H1 (cell line): ENCODE results near the gene UCHL5. TPM values are rescaled to one million over a fixed set of nuclear protein-coding genes. Genes with fewer than 3 reads are reported as not detected.

Source experiments
- CTCF ChIA-PET: fragments of 300-600 bp; sonication (Branson Sonifier 250); formaldehyde crosslinking; loops from one replicate; lab custom pipeline; 2021; ENCODE audit not compliant: partially characterized antibody; lab: Charles Lee
- POLR2A ChIA-PET: fragments of 300-600 bp; sonication (Branson Sonifier 250); formaldehyde crosslinking; loops from one replicate; lab custom pipeline; 2021; ENCODE audit warnings: inconsistent platforms; ENCODE audit not compliant: partially characterized antibody; lab: Charles Lee
- DNase-seq, 2 experiments: peaks; one replicate each; pipeline versions ENCODE4 v3.0.0 to v3.0.0-alpha.2; 2010 to 2022; ENCODE audit warnings: low spot score in 2 of 2, low read depth in 1 of 2, mixed read lengths in 1 of 2
- FAIRE-seq: peaks from 2 replicates; lab custom pipeline; 2011; peaks lifted over from hg19 to GRCh38; lab: Jason Lieb, UNC
- H2AFZ ChIP-seq: 2 replicates; pipeline ENCODE4 v1.8.1; 2012; ENCODE audit warnings: low read length, inconsistent platforms
- H2AK5ac ChIP-seq: 2 replicates; pipeline ENCODE4 v1.6.1; 2013; ENCODE audit warnings: low read depth, low read length
- H2BK120ac ChIP-seq: replicated peaks from 2 replicates; pipeline ENCODE3; 2013; ENCODE audit warnings: low read depth, low read length, inconsistent platforms
- H2BK12ac ChIP-seq: 2 replicates; pipeline ENCODE4 v1.6.1; 2013; ENCODE audit warnings: low read depth, low read length
- H2BK15ac ChIP-seq: 2 replicates; pipeline ENCODE4 v1.6.1; 2013; ENCODE audit warnings: low read length
- H2BK20ac ChIP-seq: 2 replicates; pipeline ENCODE4 v1.6.1; 2013; ENCODE audit warnings: low read length
- H2BK5ac ChIP-seq: 2 replicates; pipeline ENCODE4 v1.6.1; 2013; ENCODE audit warnings: low read depth, low read length
- H3K14ac ChIP-seq: 2 replicates; pipeline ENCODE4 v1.6.1; 2013; ENCODE audit warnings: inconsistent platforms; ENCODE audit not compliant: insufficient read length
- H3K18ac ChIP-seq: 2 replicates; pipeline ENCODE4 v1.6.1; 2013; ENCODE audit warnings: low read length; ENCODE audit errors: extremely low read depth
- H3K23ac ChIP-seq: 2 replicates; pipeline ENCODE4 v1.6.1; 2013; ENCODE audit warnings: inconsistent platforms; ENCODE audit not compliant: insufficient read length
- H3K23me2 ChIP-seq: 2 replicates; pipeline ENCODE4 v1.6.1; 2013; ENCODE audit warnings: low read depth, low read length
- H3K27ac ChIP-seq: 2 replicates; pipeline ENCODE4 v1.6.1; 2011; ENCODE audit warnings: low read depth, low read length, inconsistent platforms
- H3K27me3 ChIP-seq, 4 experiments: replicated peaks in 1 of 4; 1 replicate in 1 of 4; 2 replicates in 3 of 4; pipeline versions ENCODE4 v1.6.1 to v1.8.1; 2011 to 2013; ENCODE audit warnings: low read length in 3 of 4, mild to moderate bottlenecking in 3 of 4, inconsistent platforms in 2 of 4, mixed read lengths in 2 of 4, moderate library complexity in 1 of 4; ENCODE audit not compliant: control insufficient read depth in 3 of 4, insufficient read depth in 3 of 4; ENCODE audit errors: extremely low read depth in 1 of 4
- H3K36me3 ChIP-seq, 4 experiments: 2 replicates each; pipeline versions ENCODE4 v1.6.1 to v1.8.1; 2011 to 2013; ENCODE audit warnings: mild to moderate bottlenecking in 4 of 4, low read length in 3 of 4, moderate library complexity in 2 of 4, control low read depth in 1 of 4, inconsistent platforms in 1 of 4; ENCODE audit not compliant: insufficient read depth in 4 of 4, control insufficient read depth in 2 of 4
- H3K4ac ChIP-seq: replicated peaks from 2 replicates; pipeline ENCODE3; 2013; ENCODE audit warnings: low read length, low read depth, mixed read lengths, inconsistent platforms; ENCODE audit not compliant: insufficient read length
- H3K4me1 ChIP-seq, 4 experiments: replicated peaks in 1 of 4; 1 replicate in 1 of 4; 2 replicates in 3 of 4; pipeline versions ENCODE4 v1.6.1 to v1.8.1; 2011 to 2013; ENCODE audit warnings: low read length in 3 of 4, inconsistent platforms in 2 of 4, mixed read lengths in 1 of 4; ENCODE audit not compliant: insufficient read depth in 4 of 4, control insufficient read depth in 3 of 4
- H3K4me2 ChIP-seq, 2 experiments: 2 replicates each; pipeline versions ENCODE4 v1.6.1 to v1.8.1; 2011 to 2013; ENCODE audit warnings: low read depth in 2 of 2, low read length in 2 of 2, control low read depth in 1 of 2, inconsistent platforms in 1 of 2, mild to moderate bottlenecking in 1 of 2; ENCODE audit not compliant: insufficient read depth in 1 of 2
- H3K4me3 ChIP-seq, 4 experiments: fragments of 200-600, 300-600 bp in 1 of 4; sonication (generic), shearing (Covaris generic), sonication (Bioruptor Twin) in 1 of 4; 2 replicates each; pipeline versions ENCODE4 v1.5.1 to v1.8.1; 2011 to 2016; ENCODE audit warnings: low read length in 4 of 4, low read depth in 3 of 4, control low read depth in 2 of 4, inconsistent platforms in 2 of 4, mild to moderate bottlenecking in 2 of 4, mixed read lengths in 1 of 4, moderate library complexity in 1 of 4; ENCODE audit not compliant: insufficient read depth in 2 of 4; ENCODE audit errors: extremely low read depth in 1 of 4
- H3K56ac ChIP-seq: replicated peaks from 2 replicates; pipeline ENCODE3; 2013; ENCODE audit warnings: low read depth, mild to moderate bottlenecking, mixed read lengths, low read length, inconsistent platforms; ENCODE audit not compliant: insufficient read length
- H3K79me1 ChIP-seq: 2 replicates; pipeline ENCODE4 v1.6.1; 2013; ENCODE audit warnings: low read depth, low read length, control low read depth
- H3K79me2 ChIP-seq, 2 experiments: 2 replicates each; pipeline versions ENCODE4 v1.6.1 to v1.8.1; 2012 to 2013; ENCODE audit warnings: low read length in 2 of 2, mild to moderate bottlenecking in 2 of 2, inconsistent platforms in 1 of 2; ENCODE audit not compliant: insufficient read depth in 2 of 2, control insufficient read depth in 1 of 2
- H3K9ac ChIP-seq, 4 experiments: replicated peaks in 1 of 4; 1 replicate in 1 of 4; 2 replicates in 3 of 4; pipeline versions ENCODE4 v1.6.1 to v1.8.1; 2011 to 2013; ENCODE audit warnings: low read depth in 3 of 4, low read length in 3 of 4, control low read depth in 2 of 4, mild to moderate bottlenecking in 2 of 4, moderate library complexity in 2 of 4, inconsistent platforms in 1 of 4; ENCODE audit errors: extremely low read depth in 1 of 4
- H3K9me3 ChIP-seq, 2 experiments: 2 replicates each; pipeline versions ENCODE4 v1.6.1 to v1.8.1; 2012 to 2013; ENCODE audit warnings: mild to moderate bottlenecking in 2 of 2, moderate library complexity in 2 of 2, control low read depth in 1 of 2, inconsistent platforms in 1 of 2, low read depth in 1 of 2, low read length in 1 of 2, mixed read lengths in 1 of 2; ENCODE audit not compliant: insufficient read depth in 2 of 2
- H4K20me1 ChIP-seq, 2 experiments: replicated peaks in 1 of 2; 2 replicates each; pipeline versions ENCODE3 to v1.8.1; 2011 to 2013; ENCODE audit warnings: inconsistent platforms in 2 of 2, low read length in 2 of 2, mild to moderate bottlenecking in 1 of 2; ENCODE audit not compliant: insufficient read depth in 2 of 2, control insufficient read depth in 1 of 2
- H4K5ac ChIP-seq: 2 replicates; pipeline ENCODE4 v1.6.1; 2013; ENCODE audit warnings: low read length, low read depth, mixed read lengths, inconsistent platforms; ENCODE audit not compliant: insufficient read length
- H4K8ac ChIP-seq: 2 replicates; pipeline ENCODE4 v1.8.0; 2013; ENCODE audit warnings: mild to moderate bottlenecking, moderate library complexity, low read length, inconsistent platforms; ENCODE audit not compliant: insufficient read depth; ENCODE audit errors: extremely low read depth
- H4K91ac ChIP-seq: replicated peaks from 2 replicates; pipeline ENCODE3; 2013; ENCODE audit warnings: low read length, mixed read lengths, inconsistent platforms; ENCODE audit not compliant: insufficient read length
- EGR1 ChIP-seq: IDR thresholded peaks from 2 replicates; pipeline ENCODE4 v1.6.1; 2011; ENCODE audit warnings: low read depth, low read length, borderline replicate concordance
- KDM5A ChIP-seq: fragments of 200-600 bp; IDR thresholded peaks from 2 replicates; pipeline ENCODE4 v1.7.1; 2012; ENCODE audit warnings: mild to moderate bottlenecking, low read length, inconsistent platforms, mixed read lengths
- SIN3A ChIP-seq, 2 experiments: IDR thresholded peaks in 1 of 2; conservative IDR thresholded peaks in 1 of 2; 2 replicates each; pipeline ENCODE4 v1.6.1; 2011 to 2012; ENCODE audit warnings: low read length in 2 of 2, improper control_type of control experiment in 1 of 2, low read depth in 1 of 2, mild to moderate bottlenecking in 1 of 2
- SUZ12 ChIP-seq: fragments of 200-600 bp; sonication (generic); IDR thresholded peaks from 2 replicates; pipeline ENCODE4 v1.6.1; 2012; ENCODE audit warnings: mild to moderate bottlenecking, inconsistent platforms, low read length, moderate library complexity, mixed read lengths
- ZNF274 ChIP-seq: IDR thresholded peaks from 2 replicates; pipeline ENCODE4 v1.7.0; 2012; ENCODE audit warnings: low read length, borderline replicate concordance; ENCODE audit errors: extremely low read depth
- WGBS, 2 experiments: shearing (Covaris generic) in 1 of 2; methylation state at CpG; one replicate each; pipeline versions ENCODE4 v1.1.6 to v1.1.7; 2013 to 2015; ENCODE audit warnings: low lambda C conversion rate in 2 of 2, mixed read lengths in 2 of 2, inconsistent platforms in 1 of 2, low coverage in 1 of 2, missing lambda C conversion rate in 1 of 2; ENCODE audit not compliant: insufficient replicate concordance in 2 of 2, insufficient coverage in 1 of 2, insufficient read length in 1 of 2; ENCODE audit errors: extremely low coverage in 1 of 2, missing lambda C conversion rate in 1 of 2; 5-methylcytosine and 5-hydroxymethylcytosine counted together
- polyA plus RNA-seq, 7 experiments: library from polyadenylated mRNA; depleted of rRNA in 3 of 7; stranded (reverse) in 5 of 7; unstranded in 2 of 7; fragments of >200 nt in 5 of 7; fragments of 200-250 nt in 2 of 7; gene quantifications; 1 replicate in 5 of 7; 2 replicates in 1 of 7; 4 replicates in 1 of 7; pipeline versions ENCODE4 v1.2.1 to v1.2.3, GENCODE V29; 2011 to 2013; ENCODE audit warnings: missing spikeins in 2 of 7, mixed read lengths in 2 of 7
- total RNA-seq: library from RNA; stranded (reverse); fragmentation: NEBNext Ultra II Directional; extraction: Animal tissue kit (Norgen Biotek cat#: 25700); gene quantifications from 2 replicates; pipeline ENCODE4 v1.2.1, GENCODE V29; 2021

The UCHL5 gene
- total and polyA plus RNA-seq, 2 of the 8 experiments (the other 6 are each of a cell fraction or from before 2014, with no cell fraction given), result 12.0 to 40.0 TPM

- Histone ChIP-seq H2BK12ac (no peak overlapping the region), H2AK5ac (no peak overlapping the region), H3K23me2 (no peaks in the 10 kb centered on the region), H4K91ac (no peak overlapping the region), H4K8ac (no peak overlapping the region), H3K4ac (no peak overlapping the region), H3K4me3 (no peak overlapping the region), H3K9ac (no peak overlapping the region), H3K27me3 (no peaks in the 10 kb centered on the region), H4K5ac (no peak overlapping the region), H2BK15ac (no peak overlapping the region), H3K27ac (no peak overlapping the region), H3K56ac (no peak overlapping the region), H2BK20ac (no peak overlapping the region), H3K14ac (no peak overlapping the region), H3K79me1 (no peaks in the 10 kb centered on the region), H3K9me3 (no peaks in the 10 kb centered on the region), H3K18ac (no peak overlapping the region), H2BK5ac (no peak overlapping the region), H2BK120ac (no peak overlapping the region), H3K23ac (no peak overlapping the region), H3K4me2 (no peak overlapping the region), H4K20me1 (no peaks in the 10 kb centered on the region), H3K79me2 (no peaks in the 10 kb centered on the region), H3K36me3 (no peaks in the 10 kb centered on the region), H3K4me1 (no peaks in the 10 kb centered on the region), H2AFZ (no peak overlapping the region)
- POLR2A ChIA-PET, result no interaction called here
- CTCF ChIA-PET, result no interaction called here
- 88% methylated on average over 1 of the region's 1 CpG; no CpG with 5 or more reads in 1 of the 2 experiments for WGBS, 2 experiments
- TF ChIP-seq SIN3A (conservative IDR thresholded peaks at IDR 0.05 in 1 of 2, IDR thresholded peaks at IDR 0.05 in 1 of 2; ENCODE audit: low read depth in 1 of 2, low read length in 2 of 2) (no peak), EGR1 (no peak), ZNF274 (no peak), SUZ12 (no peak), KDM5A (no peak)
- no peak for DNase-seq
- FAIRE-seq, result no peak
Measured at GRCh38 chr1:192969091-192969490, 90.1 kb downstream of the UCHL5 start.
